K562 (cell line): Measurements from ENCODE around the gene MGRN1. TPM values are rescaled to one million over a fixed set of nuclear protein-coding genes. Genes with fewer than 3 reads are reported as not detected.

ENCODE experiments used
- ARHGAP35 ChIP-seq: fragments of 450-650 bp; IDR thresholded peaks from 2 replicates; pipeline ENCODE4 v1.6.1; 2018; ENCODE audit not compliant: partially characterized antibody
- DMBX1 ChIP-seq: fragments of 250-450 bp; sonication (Bioruptor Pico); IDR thresholded peaks from 2 replicates; pipeline ENCODE4 v1.8.0; 2022; ENCODE audit warnings: inconsistent platforms, mild to moderate bottlenecking, moderate library complexity, borderline replicate concordance
- EHMT2 ChIP-seq: fragments of 450-650 bp; IDR thresholded peaks from 2 replicates; pipeline ENCODE4 v1.6.1; 2018; ENCODE audit warnings: antibody characterized with exemption
- EWSR1 ChIP-seq: fragments of 450-650 bp; IDR thresholded peaks from 2 replicates; pipeline ENCODE4 v1.6.1; 2018; ENCODE audit warnings: borderline replicate concordance, mild to moderate bottlenecking, low read depth, moderate library complexity; ENCODE audit not compliant: partially characterized antibody
- HDAC2 ChIP-seq: fragments of 450-650 bp; IDR thresholded peaks from 2 replicates; pipeline ENCODE4 v1.6.1; 2016; ENCODE audit warnings: mild to moderate bottlenecking
- KAT7 ChIP-seq: sonication (generic); formaldehyde crosslinking; IDR thresholded peaks from 2 replicates; pipeline ENCODE4 v1.8.0; 2022; ENCODE audit warnings: missing genetic modification reagents, mild to moderate bottlenecking, borderline replicate concordance
- L3MBTL2 ChIP-seq: fragments of 450-650 bp; IDR thresholded peaks from 2 replicates; pipeline ENCODE4 v1.6.1; 2016; ENCODE audit warnings: mild to moderate bottlenecking, moderate library complexity
- MED1 ChIP-seq: sonication (generic); formaldehyde crosslinking; IDR thresholded peaks from 2 replicates; pipeline ENCODE4 v1.8.1; 2023; ENCODE audit warnings: missing genetic modification reagents, borderline replicate concordance
- MTA2 ChIP-seq: fragments of 450-650 bp; IDR thresholded peaks from 2 replicates; pipeline ENCODE4 v1.6.1; 2016; ENCODE audit warnings: low read depth
- NR4A1 ChIP-seq, 2 experiments: fragments of 250-450 bp in 1 of 2; fragments of 450-650 bp in 1 of 2; sonication (Bioruptor Pico) in 1 of 2; IDR thresholded peaks; 2 replicates each; pipeline versions ENCODE4 v1.4.0 to v1.6.1; 2016 to 2020; ENCODE audit warnings: mild to moderate bottlenecking in 2 of 2, missing compliant biosample characterization in 1 of 2, missing genetic modification characterization in 1 of 2, moderate library complexity in 1 of 2
- PCBP2 ChIP-seq: fragments of 200-400 bp; formaldehyde crosslinking; IDR thresholded peaks from 2 replicates; pipeline ENCODE4 v1.6.1; 2018; ENCODE audit warnings: low read length, low read depth, mild to moderate bottlenecking, moderate library complexity; ENCODE audit not compliant: poor library complexity, severe bottlenecking
- PHTF2 ChIP-seq: fragments of 250-450 bp; sonication (Bioruptor Pico); IDR thresholded peaks from 2 replicates; pipeline ENCODE4 v1.5.0; 2021; ENCODE audit warnings: mild to moderate bottlenecking
- TCF7L2 ChIP-seq: fragments of 150-350 bp; IDR thresholded peaks from 2 replicates; pipeline ENCODE4 v1.6.1; 2016; ENCODE audit warnings: low read depth, mild to moderate bottlenecking, low read length, moderate library complexity
- ZNF146 ChIP-seq: IDR thresholded peaks from one replicate; pipeline ENCODE4 v1.6.1; 2018; ENCODE audit warnings: missing compliant biosample characterization; ENCODE audit not compliant: unreplicated experiment
- ZNF583 ChIP-seq: fragments of 250-450 bp; sonication (Bioruptor Pico); IDR thresholded peaks from 2 replicates; pipeline ENCODE4 v1.4.0; 2020
- ZSCAN29 ChIP-seq: fragments of 450-650 bp; IDR thresholded peaks from 2 replicates; pipeline ENCODE4 v1.6.1; 2017
- polyA plus RNA-seq, 8 experiments: library from polyadenylated mRNA; depleted of rRNA in 4 of 8; stranded (reverse) in 5 of 8; unstranded in 3 of 8; fragments of >200 nt; fragmentation: Nextera tagmentation in 2 of 8; fragmentation: Illumina TruSeq in 1 of 8; extraction: Ambion mirVana in 2 of 8; extraction: Trizol in 1 of 8; gene quantifications; 2 replicates each; pipeline versions ENCODE4 v1.2.1 to v1.2.3, GENCODE V29; 2011 to 2014; ENCODE audit warnings: inconsistent platforms in 1 of 8, missing spikeins in 1 of 8
- total RNA-seq, 7 experiments: library from RNA; depleted of rRNA in 6 of 7; stranded (reverse); fragments of >200 nt in 6 of 7; fragmentation: Illumina TruSeq in 2 of 7; extraction: Trizol in 2 of 7; gene quantifications; 2 replicates each; pipeline versions ENCODE4 v1.2.1 to v1.2.3, GENCODE V29; 2011 to 2021; ENCODE audit warnings: low replicate concordance in 1 of 7
- TF ChIP-seq, protein P1 (sequence below): sonication (generic); formaldehyde crosslinking; IDR thresholded peaks from 2 replicates; pipeline ENCODE4 v1.8.0; 2022; ENCODE audit warnings: missing genetic modification reagents, mild to moderate bottlenecking, moderate library complexity, borderline replicate concordance
- TF ChIP-seq, protein P2 (sequence below), 3 experiments: fragments of 200-800 bp in 1 of 3; fragments of 250-450 bp in 1 of 3; fragments of 450-650 bp in 1 of 3; sonication (Bioruptor Pico) in 1 of 3; sonication (Bioruptor generic) in 1 of 3; formaldehyde crosslinking in 1 of 3; IDR thresholded peaks; 2 replicates each; pipeline versions ENCODE4 v1.6.1 to v1.8.0; 2016 to 2022; ENCODE audit warnings: mild to moderate bottlenecking in 2 of 3, missing genetic modification characterization in 2 of 3, missing compliant biosample characterization in 1 of 3, moderate library complexity in 1 of 3
- TF ChIP-seq, protein P3 (sequence below): sonication (generic); formaldehyde crosslinking; IDR thresholded peaks from 2 replicates; pipeline ENCODE4 v1.8.1; 2022; ENCODE audit warnings: missing genetic modification reagents
- TF ChIP-seq, protein P4 (sequence below): sonication (generic); formaldehyde crosslinking; IDR thresholded peaks from 2 replicates; pipeline ENCODE4 v1.4.0; 2020; ENCODE audit warnings: mild to moderate bottlenecking, missing genetic modification reagents

Gene MGRN1
- total and polyA plus RNA-seq, 9 of the 15 experiments (the other 6 are each of a cell fraction or from before 2014, with no cell fraction given) = 0.15 to 37.9 (median 6.0) TPM

DNA sequence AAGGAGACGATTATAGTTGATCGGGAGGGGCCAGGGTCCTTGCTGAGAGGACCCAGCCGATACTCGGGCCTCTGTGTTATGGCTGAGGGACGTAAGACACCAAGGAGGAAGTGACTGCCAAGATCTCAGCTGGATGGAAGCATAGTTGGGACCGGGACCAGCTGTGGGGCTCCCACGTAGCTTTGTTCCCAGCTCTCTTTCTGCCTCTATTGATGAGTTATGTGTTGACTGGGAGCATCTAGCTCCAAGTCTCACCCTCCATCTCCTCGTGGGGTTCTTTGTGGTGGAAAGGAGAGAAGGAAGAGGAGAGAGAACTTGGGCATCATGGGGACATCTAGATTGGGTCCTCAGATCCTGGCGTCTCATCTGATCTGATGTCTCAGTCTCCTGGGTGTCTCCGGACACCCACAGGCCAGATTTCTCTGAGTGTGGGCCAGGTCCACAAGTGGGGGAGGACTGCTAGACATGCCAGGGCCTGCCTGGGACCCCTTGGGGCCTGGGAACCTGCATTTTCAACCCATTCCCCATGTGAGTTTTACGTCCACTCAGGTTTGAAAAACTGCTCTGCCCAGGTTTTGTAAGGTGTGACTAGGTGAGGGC lies 1.0 kb downstream of the MGRN1 start (continued):
- TF ChIP-seq DMBX1 (CRISPR knock-in tag) (no peak), HDAC2 (no peak; the same call in 1 of the 2 replicates), EWSR1 (no peak), NR4A1 (CRISPR knock-in tag; IDR thresholded peaks at IDR 0.05) (no peak), NR4A1 (tag; IDR thresholded peaks at IDR 0.05) (no peak), ARHGAP35 (no peak), PCBP2 (no peak), ZSCAN29 (no peak), MTA2 (no peak), ZNF583 (no peak), L3MBTL2 (no peak), MED1 (CRISPR knock-in tag) (no peak), PHTF2 (CRISPR knock-in tag) (no peak), EHMT2 (no peak), TCF7L2 (no peak), ZNF146 (CRISPR knock-in tag) (no peak), KAT7 (CRISPR knock-in tag) (0 out of 2 replicates have a peak, but pooled peaks have one; percentile 12)
- TF ChIP-seq, protein P1, sequence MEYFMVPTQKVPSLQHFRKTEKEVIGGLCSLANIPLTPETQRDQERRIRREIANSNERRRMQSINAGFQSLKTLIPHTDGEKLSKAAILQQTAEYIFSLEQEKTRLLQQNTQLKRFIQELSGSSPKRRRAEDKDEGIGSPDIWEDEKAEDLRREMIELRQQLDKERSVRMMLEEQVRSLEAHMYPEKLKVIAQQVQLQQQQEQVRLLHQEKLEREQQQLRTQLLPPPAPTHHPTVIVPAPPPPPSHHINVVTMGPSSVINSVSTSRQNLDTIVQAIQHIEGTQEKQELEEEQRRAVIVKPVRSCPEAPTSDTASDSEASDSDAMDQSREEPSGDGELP (CRISPR knock-in tag) = 0 out of 2 replicates have a peak, but pooled peaks have one; percentile 32
- TF ChIP-seq, protein P2, sequence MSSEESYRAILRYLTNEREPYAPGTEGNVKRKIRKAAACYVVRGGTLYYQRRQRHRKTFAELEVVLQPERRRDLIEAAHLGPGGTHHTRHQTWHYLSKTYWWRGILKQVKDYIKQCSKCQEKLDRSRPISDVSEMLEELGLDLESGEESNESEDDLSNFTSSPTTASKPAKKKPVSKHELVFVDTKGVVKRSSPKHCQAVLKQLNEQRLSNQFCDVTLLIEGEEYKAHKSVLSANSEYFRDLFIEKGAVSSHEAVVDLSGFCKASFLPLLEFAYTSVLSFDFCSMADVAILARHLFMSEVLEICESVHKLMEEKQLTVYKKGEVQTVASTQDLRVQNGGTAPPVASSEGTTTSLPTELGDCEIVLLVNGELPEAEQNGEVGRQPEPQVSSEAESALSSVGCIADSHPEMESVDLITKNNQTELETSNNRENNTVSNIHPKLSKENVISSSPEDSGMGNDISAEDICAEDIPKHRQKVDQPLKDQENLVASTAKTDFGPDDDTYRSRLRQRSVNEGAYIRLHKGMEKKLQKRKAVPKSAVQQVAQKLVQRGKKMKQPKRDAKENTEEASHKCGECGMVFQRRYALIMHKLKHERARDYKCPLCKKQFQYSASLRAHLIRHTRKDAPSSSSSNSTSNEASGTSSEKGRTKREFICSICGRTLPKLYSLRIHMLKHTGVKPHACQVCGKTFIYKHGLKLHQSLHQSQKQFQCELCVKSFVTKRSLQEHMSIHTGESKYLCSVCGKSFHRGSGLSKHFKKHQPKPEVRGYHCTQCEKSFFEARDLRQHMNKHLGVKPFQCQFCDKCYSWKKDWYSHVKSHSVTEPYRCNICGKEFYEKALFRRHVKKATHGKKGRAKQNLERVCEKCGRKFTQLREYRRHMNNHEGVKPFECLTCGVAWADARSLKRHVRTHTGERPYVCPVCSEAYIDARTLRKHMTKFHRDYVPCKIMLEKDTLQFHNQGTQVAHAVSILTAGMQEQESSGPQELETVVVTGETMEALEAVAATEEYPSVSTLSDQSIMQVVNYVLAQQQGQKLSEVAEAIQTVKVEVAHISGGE (CRISPR knock-in tag; IDR thresholded peaks at IDR 0.05) = no peak
- TF ChIP-seq, protein P3, sequence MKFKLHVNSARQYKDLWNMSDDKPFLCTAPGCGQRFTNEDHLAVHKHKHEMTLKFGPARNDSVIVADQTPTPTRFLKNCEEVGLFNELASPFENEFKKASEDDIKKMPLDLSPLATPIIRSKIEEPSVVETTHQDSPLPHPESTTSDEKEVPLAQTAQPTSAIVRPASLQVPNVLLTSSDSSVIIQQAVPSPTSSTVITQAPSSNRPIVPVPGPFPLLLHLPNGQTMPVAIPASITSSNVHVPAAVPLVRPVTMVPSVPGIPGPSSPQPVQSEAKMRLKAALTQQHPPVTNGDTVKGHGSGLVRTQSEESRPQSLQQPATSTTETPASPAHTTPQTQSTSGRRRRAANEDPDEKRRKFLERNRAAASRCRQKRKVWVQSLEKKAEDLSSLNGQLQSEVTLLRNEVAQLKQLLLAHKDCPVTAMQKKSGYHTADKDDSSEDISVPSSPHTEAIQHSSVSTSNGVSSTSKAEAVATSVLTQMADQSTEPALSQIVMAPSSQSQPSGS = no peak
- TF ChIP-seq, protein P4, sequence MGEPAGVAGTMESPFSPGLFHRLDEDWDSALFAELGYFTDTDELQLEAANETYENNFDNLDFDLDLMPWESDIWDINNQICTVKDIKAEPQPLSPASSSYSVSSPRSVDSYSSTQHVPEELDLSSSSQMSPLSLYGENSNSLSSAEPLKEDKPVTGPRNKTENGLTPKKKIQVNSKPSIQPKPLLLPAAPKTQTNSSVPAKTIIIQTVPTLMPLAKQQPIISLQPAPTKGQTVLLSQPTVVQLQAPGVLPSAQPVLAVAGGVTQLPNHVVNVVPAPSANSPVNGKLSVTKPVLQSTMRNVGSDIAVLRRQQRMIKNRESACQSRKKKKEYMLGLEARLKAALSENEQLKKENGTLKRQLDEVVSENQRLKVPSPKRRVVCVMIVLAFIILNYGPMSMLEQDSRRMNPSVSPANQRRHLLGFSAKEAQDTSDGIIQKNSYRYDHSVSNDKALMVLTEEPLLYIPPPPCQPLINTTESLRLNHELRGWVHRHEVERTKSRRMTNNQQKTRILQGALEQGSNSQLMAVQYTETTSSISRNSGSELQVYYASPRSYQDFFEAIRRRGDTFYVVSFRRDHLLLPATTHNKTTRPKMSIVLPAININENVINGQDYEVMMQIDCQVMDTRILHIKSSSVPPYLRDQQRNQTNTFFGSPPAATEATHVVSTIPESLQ (CRISPR knock-in tag) = no peak
